HepG2 (cell line): ENCODE results near the gene PCIF1. TPM values are rescaled to one million over a fixed set of nuclear protein-coding genes. Genes with fewer than 3 reads are reported as not detected.

Experiments used
- AGO2 ChIP-seq: fragments of 200-400 bp; formaldehyde crosslinking; optimal IDR thresholded peaks from 2 replicates; pipeline ENCODE3; 2017; ENCODE audit warnings: mild to moderate bottlenecking, low read depth, low read length, moderate library complexity
- DBP ChIP-seq: sonication (generic); formaldehyde crosslinking; IDR thresholded peaks from 2 replicates; pipeline ENCODE4 v1.4.0; 2020; ENCODE audit warnings: missing genetic modification reagents; ENCODE audit errors: not compliant biosample characterization
- ELF1 ChIP-seq: sonication (generic); formaldehyde crosslinking; IDR thresholded peaks from 2 replicates; pipeline ENCODE4 v1.4.0; 2020; ENCODE audit warnings: missing genetic modification reagents
- KDM6A ChIP-seq: IDR thresholded peaks from 2 replicates; pipeline ENCODE4 v1.6.1; 2016; ENCODE audit warnings: low read depth
- MED1 ChIP-seq: sonication (generic); formaldehyde crosslinking; IDR thresholded peaks from 2 replicates; pipeline ENCODE4 v1.4.0; 2020; ENCODE audit warnings: missing genetic modification reagents
- NONO ChIP-seq, 2 experiments: fragments of 450-650 bp in 1 of 2; sonication (generic) in 1 of 2; formaldehyde crosslinking in 1 of 2; IDR thresholded peaks in 1 of 2; conservative IDR thresholded peaks in 1 of 2; 2 replicates each; pipeline versions ENCODE4 v1.6.1 to v1.8.0; 2017 to 2022; ENCODE audit warnings: mild to moderate bottlenecking in 1 of 2, missing genetic modification reagents in 1 of 2, moderate library complexity in 1 of 2
- PHF21A ChIP-seq: sonication (generic); formaldehyde crosslinking; IDR thresholded peaks from 2 replicates; pipeline ENCODE4 v1.5.0; 2020; ENCODE audit warnings: mild to moderate bottlenecking, missing genetic modification reagents
- RFX5 ChIP-seq: IDR thresholded peaks from 2 replicates; pipeline ENCODE4 v1.6.1; 2011; ENCODE audit warnings: low read depth, low read length, improper control_type of control experiment
- RNF219 ChIP-seq: sonication (generic); formaldehyde crosslinking; IDR thresholded peaks from 2 replicates; pipeline ENCODE4 v1.5.0; 2020; ENCODE audit warnings: mild to moderate bottlenecking, missing genetic modification reagents
- SSRP1 ChIP-seq: IDR thresholded peaks from 2 replicates; pipeline ENCODE4 v1.6.1; 2016; ENCODE audit warnings: control low read depth
- TMF1 ChIP-seq: sonication (generic); formaldehyde crosslinking; IDR thresholded peaks from 2 replicates; pipeline ENCODE4 v1.8.1; 2022; ENCODE audit warnings: low read depth, missing genetic modification reagents
- ZBTB1 ChIP-seq: sonication (generic); formaldehyde crosslinking; IDR thresholded peaks from 2 replicates; pipeline ENCODE4 v1.4.0; 2020; ENCODE audit warnings: missing genetic modification reagents, borderline replicate concordance
- ZBTB33 ChIP-seq: sonication (generic); formaldehyde crosslinking; IDR thresholded peaks from 2 replicates; pipeline ENCODE4 v1.4.0; 2020; ENCODE audit warnings: missing genetic modification reagents
- ZMAT3 ChIP-seq: sonication (generic); formaldehyde crosslinking; conservative IDR thresholded peaks from 2 replicates; pipeline ENCODE4 v1.7.0; 2021; ENCODE audit warnings: missing genetic modification reagents
- ZMYM4 ChIP-seq: sonication (generic); formaldehyde crosslinking; IDR thresholded peaks from 2 replicates; pipeline ENCODE4 v1.8.1; 2023; ENCODE audit warnings: mild to moderate bottlenecking, missing genetic modification reagents
- ZNF180 ChIP-seq: sonication (generic); formaldehyde crosslinking; IDR thresholded peaks from 2 replicates; pipeline ENCODE4 v1.4.0; 2020; ENCODE audit warnings: low read depth, missing genetic modification reagents, borderline replicate concordance
- ZNF280B ChIP-seq: sonication (generic); formaldehyde crosslinking; IDR thresholded peaks from 2 replicates; pipeline ENCODE4 v1.5.0; 2020; ENCODE audit warnings: missing genetic modification reagents, mild to moderate bottlenecking, borderline replicate concordance
- ZNF609 ChIP-seq: sonication (generic); formaldehyde crosslinking; IDR thresholded peaks from 2 replicates; pipeline ENCODE4 v1.4.0; 2020; ENCODE audit warnings: mild to moderate bottlenecking, missing genetic modification reagents, borderline replicate concordance
- ZNF780A ChIP-seq: sonication (generic); formaldehyde crosslinking; IDR thresholded peaks from 2 replicates; pipeline ENCODE4 v1.8.0; 2022; ENCODE audit warnings: mild to moderate bottlenecking, missing genetic modification reagents, moderate library complexity
- polyA plus RNA-seq, 8 experiments: library from polyadenylated mRNA; depleted of rRNA in 3 of 8; stranded (reverse) in 7 of 8; unstranded in 1 of 8; fragments of >200 nt; fragmentation: Illumina TruSeq in 4 of 8; extraction: Trizol in 4 of 8; gene quantifications; 2 replicates each; pipeline versions ENCODE4 v1.2.1 to v1.2.3, GENCODE V29; 2011 to 2016; ENCODE audit warnings: low read depth in 4 of 8, missing spikeins in 1 of 8, mixed read lengths in 1 of 8; ENCODE audit not compliant: insufficient read depth in 1 of 8
- total RNA-seq, 5 experiments: library from RNA; depleted of rRNA; stranded (reverse); fragments of >200 nt; fragmentation: Illumina TruSeq; extraction: Trizol; gene quantifications; 2 replicates each; pipeline ENCODE4 v1.2.3, GENCODE V29; 2016; ENCODE audit warnings: low read depth in 1 of 5

The PCIF1 gene
- total and polyA plus RNA-seq, 2 of the 13 experiments (the other 11 are each of a cell fraction or from before 2014, with no cell fraction given), result 20.9 to 24.4 TPM

GRCh38 chr20:45888681-45889080, 45.8 kb upstream of the PCIF1 start (continued):
- TF ChIP-seq ZNF609 (CRISPR knock-in tag) (no peak), ZBTB1 (CRISPR knock-in tag) (no peak), AGO2 (peak; percentile 57), ZNF180 (no peak), ELF1 (CRISPR knock-in tag) (no peak), TMF1 (no peak), ZMYM4 (CRISPR knock-in tag) (no peak), RNF219 (no peak), PHF21A (CRISPR knock-in tag) (0 out of 2 replicates have a peak, but pooled peaks have one; percentile 14), NONO (IDR thresholded peaks at IDR 0.05) (no peak), NONO (CRISPR knock-in tag; conservative IDR thresholded peaks at IDR 0.05) (no peak), RFX5 (no peak), MED1 (CRISPR knock-in tag) (no peak), ZMAT3 (CRISPR knock-in tag) (no peak), DBP (no peak), KDM6A (CRISPR knock-in tag) (no peak), ZNF780A (CRISPR knock-in tag) (no peak), ZBTB33 (CRISPR knock-in tag) (no peak), SSRP1 (peak; percentile 67; the same call in 1 of the 2 replicates), ZNF280B (CRISPR knock-in tag) (peak; percentile 57; the same call in 1 of the 2 replicates)
